ENCODE measurements around the gene TCF7L2.

Gene TCF7L2

GRCh38 chr10:113126229-113127201 lies 176.5 kb downstream of the TCF7L2 start:
- WGBS, 2 experiments (ENCODE audit: insufficient coverage in 2 of 2), result 0 to 1% methylated on average over 19 to 35 of the region's 53 CpGs
- H3K4me1 ChIP-seq (ENCODE audit: control insufficient read depth, insufficient read depth, low read length, poor library complexity, severe bottlenecking), result peaks cover 48% of the 10 kb centered on the region
- H3K4me3 ChIP-seq (ENCODE audit: extremely low read depth, insufficient read depth, low read length, poor library complexity, severe bottlenecking), result peak overlapping the region; percentile 21
- H3K36me3 ChIP-seq (ENCODE audit: control insufficient read depth, insufficient read depth, low read length), result no peaks in the 10 kb centered on the region
- no peak overlapping the region for H3K27ac ChIP-seq (ENCODE audit: low read depth, low read length, severe bottlenecking)
- H3K9me3 ChIP-seq (ENCODE audit: control insufficient read depth, low read length), result no peaks in the 10 kb centered on the region

DNA sequence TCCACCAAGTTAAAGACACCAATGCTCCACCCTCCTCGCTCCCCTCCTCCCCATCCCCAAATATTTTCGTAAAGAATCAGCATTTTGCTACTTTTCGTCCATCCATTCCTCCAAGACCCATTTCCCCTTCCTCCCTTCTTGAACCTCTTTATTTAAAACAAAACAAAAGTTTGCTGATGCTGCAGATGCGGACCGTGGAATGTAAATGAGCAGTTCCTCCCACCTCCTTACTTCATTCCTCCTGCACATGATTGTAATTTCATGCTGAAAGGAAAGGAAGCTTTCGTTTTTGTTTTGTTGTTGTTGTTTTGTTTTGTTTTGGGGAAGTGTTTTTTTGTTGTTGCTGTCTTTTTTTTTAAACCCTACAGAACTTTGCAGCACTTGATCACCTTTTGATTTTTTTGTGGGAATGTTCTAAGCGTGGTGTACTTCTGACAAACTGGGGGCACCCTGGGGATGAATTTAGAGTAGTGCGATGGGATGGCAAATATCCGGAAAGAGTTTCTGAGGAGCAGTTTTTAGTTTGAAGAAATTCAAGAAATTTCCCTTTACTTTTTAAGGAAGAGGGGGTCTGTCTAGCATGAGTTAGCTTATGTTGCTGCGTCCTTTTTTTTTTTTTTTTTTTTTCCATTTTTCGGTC lies 177.3 kb downstream of the TCF7L2 start:
- H3K36me3 ChIP-seq (ENCODE audit: control insufficient read depth, insufficient read depth, low read length), result no peaks in the 10 kb centered on the region
- WGBS, 2 experiments (ENCODE audit: insufficient coverage in 2 of 2), result 9 to 13% methylated on average over 3 to 5 of the region's 11 CpGs
- H3K4me1 ChIP-seq (ENCODE audit: control insufficient read depth, insufficient read depth, low read length, poor library complexity, severe bottlenecking), result peaks cover 55% of the 10 kb centered on the region
- peak overlapping the region; percentile 76 for H3K27ac ChIP-seq (ENCODE audit: low read depth, low read length, severe bottlenecking)
- H3K9me3 ChIP-seq (ENCODE audit: control insufficient read depth, low read length), result no peaks in the 10 kb centered on the region
- peak overlapping the region; percentile 21 for H3K4me3 ChIP-seq (ENCODE audit: extremely low read depth, insufficient read depth, low read length, poor library complexity, severe bottlenecking)

- Histone ChIP-seq H3K27ac (ENCODE audit: low read depth, low read length, severe bottlenecking) (peak overlapping the region; percentile 76), H3K36me3 (ENCODE audit: control insufficient read depth, insufficient read depth, low read length) (no peaks in the 10 kb centered on the region), H3K4me1 (ENCODE audit: control insufficient read depth, insufficient read depth, low read length, poor library complexity, severe bottlenecking) (peaks cover 60% of the 10 kb centered on the region), H3K4me3 (ENCODE audit: extremely low read depth, insufficient read depth, low read length, poor library complexity, severe bottlenecking) (no peak overlapping the region), H3K9me3 (ENCODE audit: control insufficient read depth, low read length) (no peaks in the 10 kb centered on the region)
- WGBS, 2 experiments (ENCODE audit: insufficient coverage in 2 of 2), result 18 to 36% methylated on average over 3 to 5 of the region's 6 CpGs
Observed at GRCh38 chr10:113127901-113128283, 177.8 kb downstream of the TCF7L2 start.

DNA sequence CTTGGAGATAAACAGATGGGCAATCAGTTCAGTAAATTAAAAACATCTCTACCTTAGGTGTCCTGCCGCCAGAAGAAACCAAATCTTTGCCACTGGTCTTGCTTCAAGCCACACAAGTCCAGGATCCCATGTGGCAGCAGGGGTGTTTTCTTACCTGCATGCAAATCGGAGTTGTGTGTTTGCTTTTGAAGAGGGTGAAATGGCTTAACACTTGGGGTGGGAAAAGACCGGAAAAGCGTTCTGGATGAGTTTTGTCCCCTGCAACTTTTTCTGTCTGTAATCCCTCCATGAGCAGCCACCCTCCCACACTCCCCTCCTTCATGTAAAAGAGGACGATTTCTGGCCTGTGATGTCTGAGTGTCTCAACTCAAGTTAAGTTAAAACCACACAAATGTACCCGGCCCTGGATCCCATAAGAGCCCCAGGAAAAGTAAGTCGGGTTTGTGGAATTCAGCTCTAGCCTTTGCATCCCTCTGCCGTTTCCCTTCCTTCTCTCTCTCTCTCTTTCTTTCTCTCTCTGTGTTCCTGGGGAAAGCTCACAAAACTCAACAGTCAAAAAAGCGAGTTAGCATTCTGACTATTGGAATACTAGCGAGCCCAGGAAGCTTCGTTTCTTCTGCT lies 178.5 kb downstream of the TCF7L2 start:
- H3K27ac ChIP-seq (ENCODE audit: low read depth, low read length, severe bottlenecking), result peak overlapping the region; percentile 76
- no peaks in the 10 kb centered on the region for H3K9me3 ChIP-seq (ENCODE audit: control insufficient read depth, low read length)
- H3K4me1 ChIP-seq (ENCODE audit: control insufficient read depth, insufficient read depth, low read length, poor library complexity, severe bottlenecking), result peaks cover 67% of the 10 kb centered on the region
- H3K36me3 ChIP-seq (ENCODE audit: control insufficient read depth, insufficient read depth, low read length), result no peaks in the 10 kb centered on the region
- H3K4me3 ChIP-seq (ENCODE audit: extremely low read depth, insufficient read depth, low read length, poor library complexity, severe bottlenecking), result no peak overlapping the region
- 7 to 16% methylated on average over 5 to 8 of the region's 11 CpGs for WGBS, 2 experiments (ENCODE audit: insufficient coverage in 2 of 2)

GRCh38 chr10:113129117-113129516 lies 179.1 kb downstream of the TCF7L2 start:
- 0% methylated on average over 1 of the region's 7 CpGs; no CpG with 5 or more reads in 1 of the 2 experiments for WGBS, 2 experiments (ENCODE audit: insufficient coverage in 2 of 2)
- Histone ChIP-seq H3K4me3 (ENCODE audit: extremely low read depth, insufficient read depth, low read length, poor library complexity, severe bottlenecking) (no peak overlapping the region), H3K9me3 (ENCODE audit: control insufficient read depth, low read length) (no peaks in the 10 kb centered on the region), H3K4me1 (ENCODE audit: control insufficient read depth, insufficient read depth, low read length, poor library complexity, severe bottlenecking) (peaks cover 73% of the 10 kb centered on the region), H3K27ac (ENCODE audit: low read depth, low read length, severe bottlenecking) (peak overlapping the region; percentile 76), H3K36me3 (ENCODE audit: control insufficient read depth, insufficient read depth, low read length) (peaks cover 5% of the 10 kb centered on the region)

- Histone ChIP-seq H3K27ac (ENCODE audit: low read depth, low read length, severe bottlenecking) (no peak overlapping the region), H3K9me3 (ENCODE audit: control insufficient read depth, low read length) (no peaks in the 10 kb centered on the region), H3K36me3 (ENCODE audit: control insufficient read depth, insufficient read depth, low read length) (peaks cover 12% of the 10 kb centered on the region), H3K4me3 (ENCODE audit: extremely low read depth, insufficient read depth, low read length, poor library complexity, severe bottlenecking) (no peak overlapping the region), H3K4me1 (ENCODE audit: control insufficient read depth, insufficient read depth, low read length, poor library complexity, severe bottlenecking) (peaks cover 73% of the 10 kb centered on the region)
- 93 to 95% methylated on average over 2 of the region's 5 CpGs for WGBS, 2 experiments (ENCODE audit: insufficient coverage in 2 of 2)
Observed at GRCh38 chr10:113130014-113130641, 180.1 kb downstream of the TCF7L2 start.

DNA sequence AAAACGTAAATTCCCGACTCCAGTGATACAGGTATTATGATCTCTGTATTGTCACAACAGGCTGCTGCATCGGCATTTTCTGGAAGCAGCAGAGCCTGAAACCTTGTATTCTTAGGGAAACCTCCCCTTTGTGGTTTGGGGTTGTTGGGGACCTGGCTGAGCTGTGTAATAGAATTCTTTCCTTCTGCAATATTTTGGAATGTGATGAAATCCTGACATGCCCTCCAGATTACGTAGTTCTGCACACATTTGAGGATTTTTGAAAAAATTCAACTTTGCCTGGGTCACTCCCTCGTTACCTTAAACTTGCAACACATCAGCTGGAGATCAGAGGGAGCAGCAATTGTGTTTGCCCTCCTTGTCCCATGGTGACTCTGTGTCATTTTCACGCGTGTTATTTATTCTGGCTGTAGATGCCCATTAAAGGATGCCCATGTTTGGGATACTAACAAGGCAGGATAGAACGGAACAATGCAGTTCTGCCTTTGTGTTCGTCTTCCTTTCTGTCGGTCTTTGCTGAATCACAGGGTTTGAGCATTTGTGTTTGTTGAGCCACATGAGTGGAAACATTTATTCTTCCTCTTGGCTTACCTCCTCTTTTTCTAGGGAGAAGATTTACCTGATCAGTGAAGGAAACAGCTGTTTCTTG lies 181.7 kb downstream of the TCF7L2 start:
- peaks cover 66% of the 10 kb centered on the region for H3K4me1 ChIP-seq (ENCODE audit: control insufficient read depth, insufficient read depth, low read length, poor library complexity, severe bottlenecking)
- 73 to 82% methylated on average over 10 of the region's 10 CpGs for WGBS, 2 experiments (ENCODE audit: insufficient coverage in 2 of 2)
- H3K27ac ChIP-seq (ENCODE audit: low read depth, low read length, severe bottlenecking), result peak overlapping the region; percentile 58

DNA sequence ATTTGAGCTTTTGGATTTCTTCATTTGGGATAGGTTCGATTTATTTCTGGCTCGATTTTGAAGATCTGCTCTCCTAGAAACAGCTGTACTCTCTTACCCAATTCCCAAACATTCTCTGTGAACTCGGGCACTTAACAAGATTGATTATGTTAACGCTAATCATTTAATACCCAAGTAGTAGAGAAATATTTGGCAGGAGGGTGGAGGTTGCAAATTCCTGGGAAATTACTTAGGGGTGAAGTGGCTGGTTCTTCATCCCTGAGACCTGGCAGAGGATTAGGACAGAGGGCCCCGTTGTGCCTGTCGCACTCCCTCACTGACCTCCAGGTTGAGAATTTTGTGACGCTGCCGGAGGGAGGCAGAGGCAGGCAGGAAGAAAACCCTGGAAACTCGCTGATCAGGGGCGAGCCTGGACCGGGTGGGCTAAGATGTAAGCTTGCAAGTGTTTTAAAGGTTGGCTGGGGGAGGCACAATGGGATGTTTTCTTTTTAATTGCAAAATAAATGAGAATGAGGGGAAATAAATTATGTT lies 182.6 kb downstream of the TCF7L2 start:
- H3K4me1 ChIP-seq (ENCODE audit: control insufficient read depth, insufficient read depth, low read length, poor library complexity, severe bottlenecking), result peaks cover 60% of the 10 kb centered on the region
- no peaks in the 10 kb centered on the region for H3K9me3 ChIP-seq (ENCODE audit: control insufficient read depth, low read length)
- peaks cover 18% of the 10 kb centered on the region for H3K36me3 ChIP-seq (ENCODE audit: control insufficient read depth, insufficient read depth, low read length)
- peak overlapping the region; percentile 58 for H3K27ac ChIP-seq (ENCODE audit: low read depth, low read length, severe bottlenecking)
- no peak overlapping the region for H3K4me3 ChIP-seq (ENCODE audit: extremely low read depth, insufficient read depth, low read length, poor library complexity, severe bottlenecking)
- WGBS, 2 experiments (ENCODE audit: insufficient coverage in 2 of 2), result 5 to 9% methylated on average over 4 to 7 of the region's 11 CpGs

More for the DNA sequence above, 181.7 kb downstream of the TCF7L2 start:
- Histone ChIP-seq H3K9me3 (ENCODE audit: control insufficient read depth, low read length) (no peaks in the 10 kb centered on the region), H3K36me3 (ENCODE audit: control insufficient read depth, insufficient read depth, low read length) (peaks cover 14% of the 10 kb centered on the region), H3K4me3 (ENCODE audit: extremely low read depth, insufficient read depth, low read length, poor library complexity, severe bottlenecking) (no peak overlapping the region)

DNA sequence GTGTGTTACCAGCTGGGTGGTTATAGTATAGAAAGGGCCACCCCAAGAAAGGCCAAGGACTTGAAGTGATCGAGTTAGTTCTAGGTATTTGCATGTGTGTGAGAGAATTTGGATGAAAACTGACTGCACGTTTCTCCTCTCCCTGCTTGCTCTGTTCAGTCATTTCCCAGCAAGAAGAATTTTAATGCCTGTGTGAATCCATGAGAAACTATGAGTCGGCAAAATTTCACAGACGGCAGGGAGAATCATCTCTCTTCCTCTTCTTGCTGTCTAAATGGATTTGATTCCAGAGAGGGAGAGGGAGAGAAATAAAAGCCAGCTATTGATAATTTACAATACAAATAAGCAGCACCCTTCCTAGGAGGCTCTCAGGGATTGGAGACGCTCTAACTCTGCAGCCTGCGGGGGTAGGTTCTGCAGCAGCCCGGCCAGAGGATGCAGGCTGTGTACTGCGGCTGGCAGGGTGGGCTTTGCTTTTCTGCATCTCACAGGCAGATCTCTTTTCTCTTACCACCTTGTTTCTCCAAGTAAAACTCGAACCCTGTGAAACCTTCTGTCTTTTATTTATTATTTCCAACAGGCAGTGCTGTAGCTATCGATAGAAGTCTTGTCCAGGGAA lies 183.6 kb downstream of the TCF7L2 start:
- WGBS, 2 experiments (ENCODE audit: insufficient coverage in 2 of 2), result 60 to 70% methylated on average over 8 of the region's 10 CpGs
- Histone ChIP-seq H3K4me3 (ENCODE audit: extremely low read depth, insufficient read depth, low read length, poor library complexity, severe bottlenecking) (no peak overlapping the region), H3K9me3 (ENCODE audit: control insufficient read depth, low read length) (no peaks in the 10 kb centered on the region), H3K36me3 (ENCODE audit: control insufficient read depth, insufficient read depth, low read length) (peaks cover 21% of the 10 kb centered on the region), H3K4me1 (ENCODE audit: control insufficient read depth, insufficient read depth, low read length, poor library complexity, severe bottlenecking) (peaks cover 60% of the 10 kb centered on the region), H3K27ac (ENCODE audit: low read depth, low read length, severe bottlenecking) (peak overlapping the region; percentile 41)

All from mesodermal cell (in vitro differentiated cells).